Immature natural killer cell (primary cell): ENCODE data around the gene RAD51B. TPM values are rescaled to one million over a fixed set of nuclear protein-coding genes. Genes with fewer than 3 reads are reported as not detected.
"Not testable (repeated sequence)": the region's sequence is repeated elsewhere in the genome, so short reads cannot be mapped to it uniquely, and the experiment has no call there.

Experiments
- DNase-seq, 3 donors: peaks; one replicate each; pipeline ENCODE4 v3.0.0; 2022; ENCODE audit warnings: mixed read lengths in 1 of 3
- H3K27ac Mint-ChIP-seq, 6 donors: one replicate each; pipeline ENCODE4 v1.8.0; 2020; ENCODE audit warnings: mixed read lengths in 6 of 6, mild to moderate bottlenecking in 5 of 6, inconsistent platforms in 4 of 6, moderate library complexity in 3 of 6
- H3K27me3 Mint-ChIP-seq, 3 donors: one replicate each; pipeline ENCODE4 v1.8.0; 2020 to 2021; ENCODE audit warnings: low read depth in 3 of 3, mild to moderate bottlenecking in 3 of 3, mixed read lengths in 3 of 3, moderate library complexity in 3 of 3, inconsistent platforms in 1 of 3
- H3K36me3 Mint-ChIP-seq, 3 donors: one replicate each; pipeline ENCODE4 v1.8.0; 2020; ENCODE audit warnings: mixed read lengths in 3 of 3, inconsistent platforms in 2 of 3, mild to moderate bottlenecking in 2 of 3
- H3K4me1 Mint-ChIP-seq, 2 donors: one replicate each; pipeline ENCODE4 v1.8.0; 2020; ENCODE audit warnings: inconsistent platforms in 2 of 2, mild to moderate bottlenecking in 2 of 2, mixed read lengths in 2 of 2, moderate library complexity in 1 of 2
- H3K4me3 Mint-ChIP-seq, 5 donors: one replicate each; pipeline ENCODE4 v1.8.0; 2020; ENCODE audit warnings: mild to moderate bottlenecking in 5 of 5, mixed read lengths in 5 of 5, inconsistent platforms in 3 of 5, moderate library complexity in 3 of 5
- H3K9me3 Mint-ChIP-seq, 6 donors: one replicate each; pipeline ENCODE4 v1.8.0; 2020; ENCODE audit warnings: mild to moderate bottlenecking in 6 of 6, mixed read lengths in 6 of 6, inconsistent platforms in 4 of 6, moderate library complexity in 3 of 6
- polyA plus RNA-seq, 3 donors: library from polyadenylated mRNA; unstranded; fragments of 300-500 nt; fragmentation: Illumina TruSeq; gene quantifications; one replicate each; pipeline ENCODE4 v1.2.3, GENCODE V29; 2021

Gene RAD51B
- polyA plus RNA-seq, 3 donors from 2014 or later = 17.6 to 20.8 (median 17.7) TPM

DNA sequence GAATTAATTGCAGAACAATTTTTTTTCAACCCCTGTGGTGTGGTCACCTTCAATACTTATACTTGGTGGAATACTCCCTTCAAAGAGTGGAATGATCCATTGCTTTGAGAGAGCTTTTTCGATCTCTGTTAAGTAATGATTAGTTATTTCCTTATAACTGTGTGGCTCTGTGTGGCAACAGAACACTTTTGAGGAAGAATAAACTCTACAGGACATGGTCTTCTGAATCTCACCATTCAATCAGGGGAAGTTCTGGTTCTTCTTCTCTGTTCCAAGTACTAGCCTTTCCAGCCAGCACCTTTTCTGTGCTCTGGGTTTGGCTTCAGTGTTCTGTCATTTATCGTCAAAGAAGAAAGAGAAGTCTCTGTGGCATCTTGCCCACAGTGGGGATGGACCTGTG lies 604.1 kb downstream of the RAD51B start:
- Mint-ChIP-seq H3K27ac (no peak overlapping the region), H3K36me3 (peaks cover 3 to 4% (median 4%) of the 10 kb centered on the region in 3 donors), H3K27me3 (peaks cover 0 to 4% (median 0%) of the 10 kb centered on the region in 3 donors), H3K4me1 (peaks cover 1 to 13% of the 10 kb centered on the region in 2 donors), H3K4me3 (no peak overlapping the region), H3K9me3 (no peaks in the 10 kb centered on the region)
- DNase-seq = no peak

DNA sequence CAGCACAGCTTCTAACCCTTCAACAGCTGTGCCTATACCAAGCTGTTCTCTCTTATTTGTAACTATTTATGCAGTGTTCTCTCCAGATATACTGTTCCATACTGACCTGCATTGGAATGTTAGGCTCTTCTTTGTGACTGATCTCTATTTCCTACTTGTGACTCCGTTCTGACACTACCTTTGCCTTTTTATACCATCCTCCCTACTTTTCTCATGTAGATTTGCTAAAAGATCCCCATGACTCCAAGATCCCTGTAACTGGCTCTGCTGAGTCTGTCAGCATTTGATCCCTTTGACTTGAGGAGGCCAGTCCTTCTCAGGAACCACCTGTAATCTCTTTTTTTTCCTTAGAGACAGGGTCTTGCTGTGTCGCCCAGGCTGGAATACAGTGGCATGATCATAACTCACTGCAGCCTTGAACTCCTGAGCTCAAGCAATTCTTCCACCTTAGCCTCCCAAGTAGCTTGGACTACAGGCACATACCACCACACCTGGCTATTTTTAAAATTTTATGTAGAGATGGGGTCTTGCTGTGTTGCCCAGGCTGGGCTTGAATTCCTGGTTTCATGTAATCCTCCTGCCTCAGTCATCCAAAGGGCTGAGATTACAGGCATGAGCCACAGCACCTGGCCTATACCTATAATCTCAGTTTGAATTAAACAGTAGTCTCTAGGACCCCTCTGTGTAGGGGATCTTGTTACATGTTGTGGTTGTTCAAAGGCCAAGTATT lies 605.0 kb downstream of the RAD51B start:
- peaks cover 0 to 3% (median 0%) of the 10 kb centered on the region in 6 donors for H3K9me3 Mint-ChIP-seq
- peaks cover 0 to 4% (median 0%) of the 10 kb centered on the region in 3 donors for H3K27me3 Mint-ChIP-seq
- H3K36me3 Mint-ChIP-seq = peaks cover 4 to 7% (median 4%) of the 10 kb centered on the region in 3 donors
- peak overlapping the region in 1 of 6 donors; percentile 16 for H3K27ac Mint-ChIP-seq
- no peak overlapping the region for H3K4me3 Mint-ChIP-seq
- H3K4me1 Mint-ChIP-seq = peaks cover 1 to 9% of the 10 kb centered on the region in 2 donors
- no peak for DNase-seq

DNA sequence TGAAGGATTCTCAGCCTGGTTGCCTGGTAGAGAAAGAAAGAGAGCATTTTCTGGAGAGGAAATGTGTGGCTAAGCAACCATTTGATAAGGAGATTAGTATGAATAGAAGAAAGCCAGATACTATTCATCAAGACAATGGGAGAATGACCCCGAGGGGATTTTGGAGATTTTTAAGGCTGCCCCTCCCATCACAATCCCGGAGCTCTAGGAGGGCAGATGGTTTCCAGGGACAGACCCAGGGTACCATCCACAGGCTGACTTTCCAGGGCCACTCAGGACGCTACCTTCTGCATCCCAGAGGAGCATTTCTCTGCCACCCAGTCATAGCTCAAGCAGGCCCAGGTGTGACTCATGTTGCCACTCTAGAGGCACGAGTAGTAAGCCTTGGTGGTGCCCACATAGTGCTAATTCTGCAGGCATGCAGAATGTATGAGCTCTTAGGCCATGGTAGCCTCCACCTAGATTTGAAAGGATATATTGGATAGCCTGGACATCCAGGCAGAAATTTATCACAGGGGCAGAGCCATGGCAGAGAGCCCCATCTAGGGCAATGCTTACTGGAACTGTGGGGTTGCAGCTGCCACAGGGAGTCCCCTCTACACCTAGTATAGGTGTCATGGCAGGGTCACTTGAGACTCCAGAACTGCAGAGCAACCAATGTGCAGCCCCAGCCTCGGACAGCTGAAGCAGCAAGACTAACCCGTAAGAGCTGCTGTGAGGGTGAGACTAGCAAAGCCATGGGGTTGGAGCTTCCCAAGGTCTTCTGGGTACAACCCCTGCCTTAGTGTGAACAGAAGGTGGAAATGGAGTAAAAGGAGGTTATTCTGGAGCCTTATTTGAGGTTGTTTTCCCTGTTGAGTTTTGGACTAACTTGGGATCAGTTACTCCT lies 607.3 kb downstream of the RAD51B start:
- no peak overlapping the region for H3K27ac Mint-ChIP-seq
- DNase-seq = no peak

DNA sequence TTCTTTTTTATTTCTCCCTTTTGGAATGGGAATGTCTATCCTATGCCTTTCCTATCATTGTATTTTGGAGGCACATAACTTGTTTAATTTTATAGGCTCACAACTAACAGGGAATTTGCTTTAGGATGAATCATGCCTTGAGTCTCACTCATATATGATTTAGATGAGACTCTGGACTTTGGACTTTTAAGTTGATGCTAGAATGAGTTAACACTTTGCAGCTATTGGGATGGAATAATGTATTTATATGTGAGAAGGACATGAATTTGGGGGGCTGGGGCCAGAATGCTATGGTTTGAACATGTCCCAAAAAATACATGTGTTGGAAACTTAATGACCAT lies 607.9 kb downstream of the RAD51B start:
- H3K9me3 Mint-ChIP-seq = peaks cover 0 to 3% (median 1%) of the 10 kb centered on the region in 6 donors
- no peak overlapping the region for H3K4me3 Mint-ChIP-seq
- H3K27me3 Mint-ChIP-seq = peaks cover 0 to 4% (median 0%) of the 10 kb centered on the region in 3 donors
- H3K4me1 Mint-ChIP-seq = no peaks in the 10 kb centered on the region
- no peak for DNase-seq
- H3K36me3 Mint-ChIP-seq = peaks cover 3 to 10% (median 7%) of the 10 kb centered on the region in 3 donors
- no peak overlapping the region for H3K27ac Mint-ChIP-seq

More for the DNA sequence above, 607.3 kb downstream of the RAD51B start:
- Mint-ChIP-seq H3K9me3 (peaks cover 0 to 3% (median 1%) of the 10 kb centered on the region in 6 donors), H3K27me3 (peaks cover 0 to 4% (median 0%) of the 10 kb centered on the region in 3 donors), H3K36me3 (peaks cover 4 to 10% (median 7%) of the 10 kb centered on the region in 3 donors), H3K4me3 (no peak overlapping the region), H3K4me1 (no peaks in the 10 kb centered on the region)

DNA sequence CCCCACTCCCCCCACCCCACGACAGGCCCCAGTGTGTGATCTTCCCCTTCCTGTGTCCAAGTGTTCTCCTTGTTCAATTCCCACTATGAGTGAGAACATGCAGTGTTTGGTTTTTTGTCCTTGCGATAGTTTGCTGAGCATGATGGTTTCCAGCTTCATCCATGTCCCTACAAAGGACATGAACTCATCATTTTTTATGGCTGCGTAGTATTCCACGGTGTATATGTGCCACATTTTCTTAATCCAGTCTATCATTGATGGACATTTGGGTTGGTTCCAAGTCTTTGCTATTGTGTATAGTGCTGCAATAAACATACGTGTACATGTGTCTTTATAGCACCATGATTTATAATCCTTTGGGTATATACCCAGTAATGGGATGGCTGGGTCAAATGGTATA lies 609.3 kb downstream of the RAD51B start:
- not testable (repeated sequence) for H3K4me3 Mint-ChIP-seq, H3K9me3 Mint-ChIP-seq, H3K27me3 Mint-ChIP-seq, H3K27ac Mint-ChIP-seq, H3K4me1 Mint-ChIP-seq, H3K36me3 Mint-ChIP-seq, DNase-seq

DNA sequence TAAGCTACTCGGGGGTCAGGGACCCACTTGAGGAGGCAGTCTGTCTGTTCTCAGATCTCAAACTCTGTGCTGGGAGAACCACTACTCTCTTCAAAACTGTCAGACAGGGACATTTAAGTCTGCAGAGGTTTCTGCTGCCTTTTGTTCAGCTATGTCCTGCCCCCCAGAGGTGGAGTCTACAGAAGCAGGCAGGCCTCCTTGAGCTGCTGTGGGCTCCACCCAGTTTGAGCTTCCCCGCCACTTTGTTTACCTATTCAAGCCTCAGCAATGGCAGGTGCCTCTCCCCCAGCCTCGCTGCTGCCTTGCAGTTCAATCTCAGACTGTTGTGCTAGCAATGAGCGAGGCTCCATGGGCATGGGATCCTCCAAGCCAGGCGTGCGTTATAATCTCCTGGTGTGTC lies 614.6 kb downstream of the RAD51B start:
- not testable (repeated sequence) for H3K4me3 Mint-ChIP-seq, H3K4me1 Mint-ChIP-seq, H3K27me3 Mint-ChIP-seq, H3K27ac Mint-ChIP-seq, DNase-seq
- peaks cover 0 to 28% (median 15%) of the 10 kb centered on the region in 3 donors for H3K36me3 Mint-ChIP-seq
- H3K9me3 Mint-ChIP-seq = peaks cover 3 to 12% (median 7%) of the 10 kb centered on the region in 6 donors

DNA sequence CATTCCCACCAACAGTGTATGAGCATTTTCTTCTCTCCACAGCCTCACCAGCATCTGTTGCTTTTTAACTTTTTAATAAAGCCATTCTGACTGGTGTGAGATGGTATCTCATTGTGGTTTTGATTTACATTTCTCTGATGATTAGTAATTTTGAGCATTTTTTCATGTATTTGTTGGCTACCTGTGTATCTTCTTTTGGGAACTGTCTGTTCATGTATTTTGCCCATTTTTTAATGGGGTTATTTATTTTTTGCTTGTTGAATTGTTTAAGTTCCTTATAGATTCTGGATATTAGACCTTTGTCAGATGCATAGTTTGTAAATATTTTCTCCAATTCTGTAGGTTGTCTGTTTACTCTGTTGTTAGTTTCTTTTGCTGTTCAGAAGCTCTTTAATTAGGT lies 616.1 kb downstream of the RAD51B start:
- H3K36me3 Mint-ChIP-seq = peaks cover 0 to 25% (median 15%) of the 10 kb centered on the region in 3 donors
- H3K4me1 Mint-ChIP-seq = not testable (repeated sequence)

DNA sequence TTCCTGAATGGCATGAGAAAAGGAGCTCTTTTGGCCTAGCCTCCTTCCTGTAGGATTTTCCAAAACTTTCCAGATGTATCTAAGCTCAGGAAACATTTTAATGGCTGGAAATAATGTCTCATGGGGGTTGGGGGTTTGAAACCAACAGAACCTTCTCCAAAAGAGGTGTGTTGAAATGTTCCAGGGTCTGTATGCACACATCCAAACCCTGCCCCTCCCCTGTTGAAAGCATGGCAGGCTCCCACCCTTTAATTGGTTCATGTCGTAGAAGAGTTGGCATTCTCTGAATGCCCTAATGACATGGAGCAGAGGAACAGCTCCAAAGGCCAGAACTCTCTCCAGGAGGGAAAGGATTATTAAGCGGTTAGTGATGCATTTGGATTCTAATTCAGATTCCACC lies 620.1 kb downstream of the RAD51B start:
- Mint-ChIP-seq H3K27me3 (peaks cover 0 to 2% (median 0%) of the 10 kb centered on the region in 3 donors), H3K36me3 (peaks cover 0 to 25% (median 20%) of the 10 kb centered on the region in 3 donors), H3K9me3 (peaks cover 0 to 12% (median 7%) of the 10 kb centered on the region in 6 donors), H3K27ac (no peak overlapping the region), H3K4me3 (no peak overlapping the region), H3K4me1 (no peaks in the 10 kb centered on the region)
- DNase-seq = no peak

More for the DNA sequence above, 616.1 kb downstream of the RAD51B start:
- H3K4me3 Mint-ChIP-seq, H3K27me3 Mint-ChIP-seq, DNase-seq, H3K27ac Mint-ChIP-seq: not testable (repeated sequence)
- peaks cover 0 to 12% (median 7%) of the 10 kb centered on the region in 6 donors for H3K9me3 Mint-ChIP-seq

DNA sequence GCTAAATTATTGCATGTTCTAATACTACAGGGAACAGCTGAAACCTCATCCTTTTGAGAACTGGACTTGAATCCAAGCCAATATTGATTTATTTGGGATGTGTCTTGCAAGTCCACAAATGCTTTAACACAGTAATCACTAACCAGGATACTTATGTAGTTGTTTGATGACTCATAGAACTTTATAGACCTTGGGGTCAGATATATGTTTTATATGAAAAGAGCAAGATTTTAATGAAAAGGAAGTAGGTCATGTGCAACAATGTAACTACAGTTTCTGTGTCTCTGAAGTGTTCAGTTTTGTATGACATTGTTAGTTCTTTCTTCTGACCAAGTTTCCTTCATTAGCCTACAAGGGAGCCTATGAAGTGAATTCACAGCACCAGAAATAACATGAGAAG lies 621.2 kb downstream of the RAD51B start:
- no peaks in the 10 kb centered on the region for H3K27me3 Mint-ChIP-seq
- H3K27ac Mint-ChIP-seq = no peak overlapping the region
- H3K4me1 Mint-ChIP-seq = no peaks in the 10 kb centered on the region
- peaks cover 0 to 22% (median 18%) of the 10 kb centered on the region in 3 donors for H3K36me3 Mint-ChIP-seq
- no peak for DNase-seq
- peaks cover 0 to 9% (median 6%) of the 10 kb centered on the region in 6 donors for H3K9me3 Mint-ChIP-seq
- H3K4me3 Mint-ChIP-seq = no peak overlapping the region

DNA sequence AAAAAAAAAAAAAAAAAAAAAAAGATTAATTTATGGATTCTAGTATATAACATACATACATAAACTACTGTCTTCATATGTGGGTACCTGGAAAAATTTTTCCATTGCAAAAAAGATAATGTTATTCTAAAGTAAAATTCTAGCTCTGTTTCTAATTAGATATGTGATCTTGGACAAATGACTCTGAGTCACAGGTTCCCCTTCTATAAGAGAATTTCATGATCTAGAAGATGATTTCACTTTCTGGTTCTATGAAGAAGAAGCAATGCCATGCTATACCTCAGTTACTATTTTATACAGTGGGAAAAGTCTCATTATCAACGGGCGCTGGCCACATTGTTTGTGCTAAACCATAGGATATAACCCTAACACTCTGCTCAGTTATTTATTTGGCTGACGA lies 622.0 kb downstream of the RAD51B start:
- DNase-seq = no peak
- Mint-ChIP-seq H3K27me3 (no peaks in the 10 kb centered on the region), H3K27ac (no peak overlapping the region), H3K36me3 (peaks cover 0 to 15% (median 11%) of the 10 kb centered on the region in 3 donors), H3K4me3 (no peak overlapping the region), H3K9me3 (peaks cover 0 to 7% (median 1%) of the 10 kb centered on the region in 6 donors), H3K4me1 (no peaks in the 10 kb centered on the region)

DNA sequence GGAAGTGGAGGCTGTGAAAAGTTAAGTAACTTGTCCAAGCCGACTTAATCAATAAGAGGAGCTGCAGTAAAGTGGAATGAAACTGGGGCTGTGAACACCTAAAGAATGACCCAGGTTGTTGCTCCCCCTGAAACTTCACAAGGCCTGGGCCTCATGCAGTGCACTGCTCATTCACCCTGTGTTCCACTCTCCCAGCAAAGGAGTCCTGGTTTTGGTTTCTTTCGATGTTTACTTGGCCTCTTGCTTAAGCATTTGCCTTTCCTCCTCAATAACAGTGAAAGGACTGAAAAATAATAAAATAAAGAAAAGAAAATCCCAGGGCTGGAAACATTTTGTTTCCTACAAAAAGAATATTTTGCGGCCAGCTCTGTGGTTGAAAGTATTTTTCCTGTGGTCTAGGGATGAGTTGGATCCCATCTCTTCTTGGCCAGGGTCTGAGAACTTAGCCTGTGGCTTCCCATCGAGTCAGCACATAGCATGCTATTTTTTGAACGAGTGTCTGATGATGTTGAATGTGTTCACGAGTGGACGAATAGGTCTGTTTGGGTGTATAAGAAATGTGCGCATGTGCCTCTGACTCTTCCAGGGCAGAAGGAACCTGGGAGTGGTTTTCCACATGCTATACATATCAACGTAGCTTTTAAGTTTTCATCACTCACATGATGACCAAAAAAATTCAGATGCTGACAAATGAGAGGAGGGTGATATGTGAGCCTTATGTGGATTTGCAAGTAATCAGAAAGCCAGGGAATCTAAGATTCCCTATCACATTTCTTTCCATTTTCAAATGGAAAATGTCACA lies 623.5 kb downstream of the RAD51B start:
- peaks cover 0 to 2% (median 0%) of the 10 kb centered on the region in 3 donors for H3K27me3 Mint-ChIP-seq
- no peaks in the 10 kb centered on the region for H3K4me1 Mint-ChIP-seq
- no peak for DNase-seq
- H3K4me3 Mint-ChIP-seq = no peak overlapping the region
- H3K36me3 Mint-ChIP-seq = peaks cover 0 to 6% (median 5%) of the 10 kb centered on the region in 3 donors
- peaks cover 0 to 4% (median 0%) of the 10 kb centered on the region in 6 donors for H3K9me3 Mint-ChIP-seq
- H3K27ac Mint-ChIP-seq = no peak overlapping the region

DNA sequence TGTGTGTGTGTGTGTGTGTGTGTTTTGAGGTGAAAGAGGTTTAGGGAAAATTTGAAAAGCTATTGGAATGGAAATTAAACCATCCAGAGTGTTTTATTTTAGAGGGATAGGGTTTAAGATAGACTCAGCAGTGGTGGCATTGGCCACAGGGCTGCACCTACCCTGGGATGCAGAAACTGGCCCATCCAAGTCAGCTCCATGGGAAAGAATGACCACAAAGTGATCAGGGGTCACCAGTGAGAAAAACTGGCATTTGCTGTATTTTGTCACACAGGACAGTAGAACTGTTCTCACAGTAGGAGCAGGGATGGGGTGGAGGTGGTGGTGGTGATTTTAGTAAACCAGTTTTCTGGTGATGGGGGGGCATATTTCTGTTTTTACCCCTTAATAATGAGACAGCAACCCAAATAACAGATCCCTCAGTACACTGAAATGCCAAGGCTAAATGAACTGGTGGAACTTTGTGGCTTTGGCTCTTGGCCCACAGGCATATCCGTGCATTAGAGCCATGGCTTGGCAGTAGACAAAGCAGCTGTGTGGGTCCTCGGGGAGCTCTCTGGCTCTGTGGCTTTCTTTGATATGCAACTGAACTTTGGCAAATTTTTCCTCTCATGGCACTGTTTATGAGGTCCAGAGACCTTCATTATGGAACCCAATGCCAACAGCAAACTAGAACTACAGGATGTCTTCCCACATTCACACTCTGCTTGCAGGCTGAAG lies 625.0 kb downstream of the RAD51B start:
- H3K9me3 Mint-ChIP-seq = no peaks in the 10 kb centered on the region
- no peak overlapping the region for H3K27ac Mint-ChIP-seq
- H3K27me3 Mint-ChIP-seq = peaks cover 0 to 2% (median 0%) of the 10 kb centered on the region in 3 donors
- DNase-seq = no peak
- no peaks in the 10 kb centered on the region for H3K4me1 Mint-ChIP-seq
- no peak overlapping the region for H3K4me3 Mint-ChIP-seq
- peaks cover 0 to 5% (median 0%) of the 10 kb centered on the region in 3 donors for H3K36me3 Mint-ChIP-seq
